Mesodermal cell (in vitro differentiated cells): ENCODE measurements around the gene ULK4.
"Not testable (repeated sequence)": the region's sequence is repeated elsewhere in the genome, so short reads cannot be mapped to it uniquely, and the experiment has no call there.

Source experiments
- H3K27ac ChIP-seq: 2 replicates; pipeline ENCODE4 v1.7.0; 2013; ENCODE audit warnings: mild to moderate bottlenecking, low read depth, low read length, moderate library complexity; ENCODE audit not compliant: severe bottlenecking
- H3K36me3 ChIP-seq: 2 replicates; pipeline ENCODE4 v1.7.1; 2013; ENCODE audit warnings: mild to moderate bottlenecking, low read length, moderate library complexity; ENCODE audit not compliant: control insufficient read depth, insufficient read depth
- H3K4me1 ChIP-seq: one replicate; pipeline ENCODE4 v1.7.1; 2013; ENCODE audit warnings: mild to moderate bottlenecking, low read length; ENCODE audit not compliant: insufficient read depth, control insufficient read depth, poor library complexity, severe bottlenecking
- H3K4me3 ChIP-seq: 2 replicates; pipeline ENCODE4 v1.7.0; 2013; ENCODE audit warnings: low read length, control low read depth, mild to moderate bottlenecking; ENCODE audit not compliant: insufficient read depth, poor library complexity, severe bottlenecking; ENCODE audit errors: extremely low read depth
- H3K9me3 ChIP-seq: 2 replicates; pipeline ENCODE4 v1.7.1; 2013; ENCODE audit warnings: mild to moderate bottlenecking, low read length, moderate library complexity; ENCODE audit not compliant: control insufficient read depth
- WGBS, 2 experiments: methylation state at CpG; one replicate each; pipeline ENCODE4 v1.1.5; 2013; ENCODE audit warnings: missing lambda C conversion rate in 2 of 2; ENCODE audit not compliant: insufficient coverage in 2 of 2; 5-methylcytosine and 5-hydroxymethylcytosine counted together

ULK4 gene

GRCh38 chr3:41419809-41420208, 542.1 kb downstream of the ULK4 start:
- peaks cover 5% of the 10 kb centered on the region for H3K4me1 ChIP-seq
- 100% methylated on average over 1 to 3 of the region's 5 CpGs for WGBS, 2 experiments
- no peak overlapping the region for H3K4me3 ChIP-seq
- H3K36me3 ChIP-seq, result no peaks in the 10 kb centered on the region
- no peak overlapping the region for H3K27ac ChIP-seq
- no peaks in the 10 kb centered on the region for H3K9me3 ChIP-seq

- WGBS, 2 experiments, result 75 to 93% methylated on average over 2 to 3 of the region's 7 CpGs
- H3K4me1 ChIP-seq, result peaks cover 5% of the 10 kb centered on the region
- H3K27ac ChIP-seq, result peak overlapping the region; percentile 6
- no peaks in the 10 kb centered on the region for H3K36me3 ChIP-seq
- H3K9me3 ChIP-seq, result no peaks in the 10 kb centered on the region
- H3K4me3 ChIP-seq, result no peak overlapping the region
Observed at GRCh38 chr3:41418961-41419691, 542.8 kb downstream of the ULK4 start.

- Histone ChIP-seq H3K27ac (no peak overlapping the region), H3K4me3 (no peak overlapping the region), H3K4me1 (peaks cover 5% of the 10 kb centered on the region), H3K36me3 (no peaks in the 10 kb centered on the region), H3K9me3 (no peaks in the 10 kb centered on the region)
- 80% methylated on average over 1 of the region's 3 CpGs; no CpG with 5 or more reads in 1 of the 2 experiments for WGBS, 2 experiments
Observed at GRCh38 chr3:41417574-41417973, 544.3 kb downstream of the ULK4 start.

DNA sequence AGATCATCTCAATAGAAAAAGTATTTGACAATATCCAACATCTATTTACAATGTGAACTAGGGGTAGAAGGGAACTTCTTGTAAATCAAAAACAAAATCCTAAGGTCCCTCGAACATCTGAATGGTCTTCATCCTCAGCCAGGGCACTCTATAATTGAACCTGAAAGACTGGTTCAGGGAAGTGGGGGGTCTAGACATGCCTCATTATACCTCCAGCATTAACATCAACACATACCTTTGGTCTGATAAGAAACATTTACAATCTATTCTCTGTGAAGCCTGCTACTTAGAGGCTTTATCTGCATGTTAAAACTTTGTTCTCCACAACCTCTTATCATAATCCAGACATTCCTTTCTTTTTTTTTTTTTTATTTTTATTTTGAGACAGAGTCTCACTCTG, 550.8 kb downstream of the ULK4 start:
- Histone ChIP-seq H3K27ac (no peak overlapping the region), H3K9me3 (no peaks in the 10 kb centered on the region), H3K4me1 (no peaks in the 10 kb centered on the region), H3K36me3 (no peaks in the 10 kb centered on the region), H3K4me3 (no peak overlapping the region)
- WGBS, 2 experiments, result 50% methylated on average over 1 of the region's 1 CpG; no CpG with 5 or more reads in 1 of the 2 experiments

- H3K4me1 ChIP-seq, result no peaks in the 10 kb centered on the region
- H3K27ac ChIP-seq, result no peak overlapping the region
- WGBS, 2 experiments, result no CpG with 5 or more reads among the region's 2 CpGs
- H3K9me3 ChIP-seq, result no peaks in the 10 kb centered on the region
- H3K36me3 ChIP-seq, result no peaks in the 10 kb centered on the region
- no peak overlapping the region for H3K4me3 ChIP-seq
Observed at GRCh38 chr3:41405466-41405865, 556.4 kb downstream of the ULK4 start.

GRCh38 chr3:41404582-41404981, 557.3 kb downstream of the ULK4 start:
- H3K27ac ChIP-seq, result no peak overlapping the region
- H3K36me3 ChIP-seq, result no peaks in the 10 kb centered on the region
- WGBS, 2 experiments, result 85% methylated on average over 1 of the region's 1 CpG; no CpG with 5 or more reads in 1 of the 2 experiments
- H3K4me3 ChIP-seq, result no peak overlapping the region
- H3K4me1 ChIP-seq, result no peaks in the 10 kb centered on the region
- H3K9me3 ChIP-seq, result no peaks in the 10 kb centered on the region

GRCh38 chr3:41394896-41395295, 567.0 kb downstream of the ULK4 start:
- no peak overlapping the region for H3K4me3 ChIP-seq
- WGBS, 2 experiments, result no CpG with 5 or more reads among the region's 1 CpG
- no peaks in the 10 kb centered on the region for H3K4me1 ChIP-seq
- no peaks in the 10 kb centered on the region for H3K9me3 ChIP-seq
- no peak overlapping the region for H3K27ac ChIP-seq
- H3K36me3 ChIP-seq, result no peaks in the 10 kb centered on the region

DNA sequence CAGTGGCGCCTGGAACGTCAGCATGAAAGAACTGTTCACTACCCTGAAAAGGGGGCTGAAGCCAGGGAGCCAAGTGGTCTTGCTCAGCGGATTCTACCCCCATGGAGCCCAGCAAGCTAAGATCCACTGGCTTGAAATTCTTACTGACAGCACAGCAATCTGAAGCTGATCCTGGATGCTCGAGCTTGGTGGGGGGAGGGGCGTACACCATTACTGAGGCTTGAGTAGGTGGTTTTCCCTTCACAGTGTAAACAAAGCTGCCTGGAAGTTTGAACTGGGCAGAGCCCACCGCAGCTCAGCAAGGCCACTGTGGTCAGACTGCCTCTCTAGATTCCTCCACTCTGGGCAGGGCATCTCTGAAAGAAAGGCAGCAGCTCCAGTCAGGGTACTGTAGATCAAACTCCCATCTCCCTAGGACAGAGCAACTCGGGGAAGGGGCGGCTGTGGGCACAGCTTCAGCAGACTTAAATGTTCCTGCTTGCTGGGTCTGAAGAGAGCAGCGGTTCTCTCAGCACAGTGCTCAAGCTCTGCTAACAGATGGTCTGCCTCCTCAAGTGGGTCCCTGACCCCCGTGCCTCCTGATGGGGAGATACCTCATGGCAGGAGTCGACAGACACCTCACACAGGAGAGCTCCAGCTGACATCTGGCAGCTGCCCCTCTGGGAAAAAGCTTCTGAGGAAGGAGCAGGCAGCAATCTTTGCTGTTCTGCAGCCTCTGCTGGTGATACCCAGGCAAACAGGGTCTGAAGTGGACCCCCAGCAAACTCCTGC, 591.0 kb downstream of the ULK4 start:
- Histone ChIP-seq H3K4me1 (peaks cover 13% of the 10 kb centered on the region), H3K27ac (peak overlapping the region; percentile 36)
- WGBS, 2 experiments, result 63 to 65% methylated on average over 8 of the region's 11 CpGs
- not testable (repeated sequence) for H3K4me3 ChIP-seq, H3K36me3 ChIP-seq, H3K9me3 ChIP-seq

DNA sequence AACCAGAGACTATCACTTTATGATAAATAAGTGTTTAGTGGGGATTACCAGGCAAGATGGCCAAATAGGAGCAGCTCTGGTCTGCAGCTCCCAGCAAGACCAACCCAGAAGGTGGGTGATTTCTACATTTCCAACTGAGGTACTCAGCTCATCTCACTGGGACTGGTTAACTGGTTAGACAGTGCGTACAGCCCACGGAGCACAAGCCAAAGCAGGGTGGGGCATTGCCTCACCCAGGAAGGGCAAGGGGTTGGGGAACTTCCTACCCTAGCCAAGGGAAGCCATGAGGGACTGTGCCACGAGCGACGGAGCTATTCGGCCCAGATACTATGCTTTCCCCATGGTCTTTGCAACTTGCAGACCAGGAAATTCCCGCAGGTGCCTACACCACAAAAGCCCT, 591.6 kb downstream of the ULK4 start:
- Histone ChIP-seq H3K27ac (peak overlapping the region; percentile 20), H3K4me1 (peaks cover 13% of the 10 kb centered on the region), H3K9me3 (no peaks in the 10 kb centered on the region), H3K36me3 (no peaks in the 10 kb centered on the region), H3K4me3 (no peak overlapping the region)
- WGBS, 2 experiments, result 86 to 90% methylated on average over 7 of the region's 7 CpGs

DNA sequence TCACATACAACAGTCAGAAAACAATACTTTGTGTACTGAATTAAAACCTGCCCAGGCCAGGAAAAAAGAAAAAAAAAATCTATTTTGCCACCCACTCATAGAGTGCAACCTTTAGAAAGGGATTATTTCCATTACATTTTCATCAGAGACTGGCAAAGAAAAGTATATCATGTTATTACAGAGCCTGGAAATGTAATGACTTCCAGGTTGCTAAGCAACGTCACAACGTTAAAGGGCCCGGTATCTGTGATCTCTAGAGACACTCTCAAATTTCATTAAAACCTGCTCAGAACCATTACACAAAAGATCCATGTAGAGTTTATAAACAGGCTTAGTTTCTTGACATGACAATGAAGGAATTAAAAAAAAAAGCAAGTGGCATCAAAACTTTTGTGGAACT, 592.1 kb downstream of the ULK4 start:
- Histone ChIP-seq H3K27ac (peak overlapping the region; percentile 4), H3K36me3 (no peaks in the 10 kb centered on the region), H3K4me3 (no peak overlapping the region), H3K9me3 (no peaks in the 10 kb centered on the region), H3K4me1 (peaks cover 15% of the 10 kb centered on the region)
- WGBS, 2 experiments, result no CpG with 5 or more reads among the region's 3 CpGs

DNA sequence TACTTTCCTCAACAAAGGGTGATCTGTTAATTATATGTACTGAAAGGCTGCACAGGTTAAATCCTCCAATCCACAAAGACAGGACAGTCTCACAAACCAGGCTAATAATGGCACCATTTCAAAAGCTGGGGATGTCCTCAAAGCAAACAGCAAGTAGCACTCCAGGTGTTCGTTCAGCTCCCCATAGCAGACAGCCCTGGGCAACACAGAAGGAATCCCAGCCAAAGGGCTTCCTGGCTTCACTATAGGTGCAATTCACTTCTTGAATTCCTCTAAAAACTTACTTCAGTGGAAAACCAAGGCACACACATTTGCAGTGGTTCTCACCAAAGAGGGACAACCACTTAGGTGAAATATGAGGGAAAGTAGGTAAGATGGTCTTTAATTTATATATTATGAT, 595.9 kb downstream of the ULK4 start:
- no peaks in the 10 kb centered on the region for H3K9me3 ChIP-seq
- H3K36me3 ChIP-seq, result no peaks in the 10 kb centered on the region
- H3K4me3 ChIP-seq, result no peak overlapping the region
- H3K4me1 ChIP-seq, result peaks cover 29% of the 10 kb centered on the region
- 33 to 63% methylated on average over 1 of the region's 1 CpG for whole genome bisulfite sequencing, 2 experiments
- H3K27ac ChIP-seq, result no peak overlapping the region
